Astrocyte (in vitro differentiated cells and primary cell): Measurements from ENCODE around the gene SLIT3.

ENCODE experiments used
- EZH2 ChIP-seq: IDR thresholded peaks from 2 replicates; pipeline ENCODE4 v1.6.1; 2012; ENCODE audit warnings: mild to moderate bottlenecking, low read length, inconsistent platforms; ENCODE audit not compliant: insufficient read depth
- TF ChIP-seq, protein P1 (sequence below): IDR thresholded peaks from 2 replicates; pipeline ENCODE4 v1.5.1; 2011; ENCODE audit warnings: low read depth, mild to moderate bottlenecking, inconsistent platforms, low read length, moderate library complexity; ENCODE audit not compliant: insufficient read depth

DNA sequence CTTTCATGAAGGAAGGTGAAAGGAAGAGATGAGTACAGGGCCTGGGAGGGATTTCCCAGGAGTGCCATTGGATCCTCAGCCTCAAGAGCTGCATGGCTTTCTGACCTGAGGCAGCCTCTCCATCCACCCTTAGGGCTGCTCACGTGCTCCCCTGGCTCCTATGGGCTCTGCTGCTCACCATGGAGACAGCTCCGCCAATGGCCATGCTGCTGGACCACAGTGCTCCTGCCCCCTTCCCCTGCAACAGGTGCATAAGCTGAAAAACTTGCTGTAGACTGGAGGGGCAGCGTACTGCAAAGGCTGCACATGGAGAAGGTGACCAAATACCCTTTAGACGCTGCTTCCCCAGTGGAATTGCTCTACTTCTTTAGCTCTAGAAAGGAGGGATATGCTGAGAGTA lies 609.0 kb downstream of the SLIT3 start:
- TF ChIP-seq, protein P1, sequence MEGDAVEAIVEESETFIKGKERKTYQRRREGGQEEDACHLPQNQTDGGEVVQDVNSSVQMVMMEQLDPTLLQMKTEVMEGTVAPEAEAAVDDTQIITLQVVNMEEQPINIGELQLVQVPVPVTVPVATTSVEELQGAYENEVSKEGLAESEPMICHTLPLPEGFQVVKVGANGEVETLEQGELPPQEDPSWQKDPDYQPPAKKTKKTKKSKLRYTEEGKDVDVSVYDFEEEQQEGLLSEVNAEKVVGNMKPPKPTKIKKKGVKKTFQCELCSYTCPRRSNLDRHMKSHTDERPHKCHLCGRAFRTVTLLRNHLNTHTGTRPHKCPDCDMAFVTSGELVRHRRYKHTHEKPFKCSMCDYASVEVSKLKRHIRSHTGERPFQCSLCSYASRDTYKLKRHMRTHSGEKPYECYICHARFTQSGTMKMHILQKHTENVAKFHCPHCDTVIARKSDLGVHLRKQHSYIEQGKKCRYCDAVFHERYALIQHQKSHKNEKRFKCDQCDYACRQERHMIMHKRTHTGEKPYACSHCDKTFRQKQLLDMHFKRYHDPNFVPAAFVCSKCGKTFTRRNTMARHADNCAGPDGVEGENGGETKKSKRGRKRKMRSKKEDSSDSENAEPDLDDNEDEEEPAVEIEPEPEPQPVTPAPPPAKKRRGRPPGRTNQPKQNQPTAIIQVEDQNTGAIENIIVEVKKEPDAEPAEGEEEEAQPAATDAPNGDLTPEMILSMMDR: no peak
- TF ChIP-seq EZH2: no peak
